ENCODE data around the gene GPANK1. TPM values are rescaled to one million over a fixed set of nuclear protein-coding genes. Genes with fewer than 3 reads are reported as not detected.
"Not testable (repeated sequence)": the region's sequence is repeated elsewhere in the genome, so short reads cannot be mapped to it uniquely, and the experiment has no call there.

The GPANK1 gene
- total RNA-seq, 4 donors from 2014 or later: 17.3 to 29.8 (median 24.5) TPM

GRCh38 chr6:31711233-31711632 is 46.4 kb upstream of the GPANK1 start:
- no peak overlapping the region for H3K4me3 ChIP-seq
- H3K36me3 ChIP-seq: no peaks in the 10 kb centered on the region
- H3K27me3 ChIP-seq: no peaks in the 10 kb centered on the region
- no peaks in the 10 kb centered on the region for H3K4me1 ChIP-seq
- intact Hi-C loops (cut with DNase I; ENCODE audit: low total_unique reads): no loop called here
- in situ Hi-C loops (cut with MboI; ENCODE audit: low sequenced_read_pairs in 4 of 4): no loop called here
- no peak for DNase-seq
- H3K9me3 ChIP-seq: no peaks in the 10 kb centered on the region
- ATAC-seq: no peak
- no peak overlapping the region for H3K27ac ChIP-seq
- TF ChIP-seq POLR2A (IDR thresholded peaks at IDR 0.05): no peak
- no peak for TF ChIP-seq CTCF (IDR thresholded peaks at IDR 0.05 in 4 of 5, conservative IDR thresholded peaks at IDR 0.05 in 1 of 5)

- intact Hi-C loops (cut with DNase I; ENCODE audit: low total_unique reads): no loop called here
- in situ Hi-C loops (cut with MboI; ENCODE audit: low sequenced_read_pairs in 4 of 4): no loop called here
Measured at GRCh38 chr6:31710523-31711219, 45.9 kb upstream of the GPANK1 start.

GRCh38 chr6:31709157-31709556 is 44.4 kb upstream of the GPANK1 start:
- H3K4me1 ChIP-seq; intact Hi-C loops (cut with DNase I; ENCODE audit: low total_unique reads); H3K4me3 ChIP-seq; H3K27ac ChIP-seq; H3K9me3 ChIP-seq; DNase-seq; H3K36me3 ChIP-seq; in situ Hi-C loops (cut with MboI; ENCODE audit: low sequenced_read_pairs in 4 of 4); H3K27me3 ChIP-seq; ATAC-seq: not testable (repeated sequence)

More at GRCh38 chr6:31710523-31711219, 45.9 kb upstream of the GPANK1 start:
- Histone ChIP-seq H3K27ac (no peak overlapping the region), H3K4me1 (no peaks in the 10 kb centered on the region), H3K4me3 (no peak overlapping the region), H3K9me3 (no peaks in the 10 kb centered on the region), H3K27me3 (no peaks in the 10 kb centered on the region), H3K36me3 (no peaks in the 10 kb centered on the region)
- ATAC-seq (no peak), DNase-seq (no peak)
- TF ChIP-seq CTCF (IDR thresholded peaks at IDR 0.05 in 4 of 5, conservative IDR thresholded peaks at IDR 0.05 in 1 of 5): no peak
- TF ChIP-seq POLR2A (IDR thresholded peaks at IDR 0.05): no peak

GRCh38 chr6:31708224-31708623 is 43.4 kb upstream of the GPANK1 start:
- intact Hi-C loops (cut with DNase I; ENCODE audit: low total_unique reads): no loop called here
- H3K36me3 ChIP-seq: no peaks in the 10 kb centered on the region
- ATAC-seq (no peak), DNase-seq (no peak)
- in situ Hi-C loops (cut with MboI; ENCODE audit: low sequenced_read_pairs in 4 of 4): no loop called here
- TF ChIP-seq CTCF (IDR thresholded peaks at IDR 0.05 in 4 of 5, conservative IDR thresholded peaks at IDR 0.05 in 1 of 5) (no peak), POLR2A (IDR thresholded peaks at IDR 0.05) (no peak)
- peaks cover 3% of the 10 kb centered on the region in 2 donors for H3K4me1 ChIP-seq
- H3K4me3 ChIP-seq: no peak overlapping the region
- no peaks in the 10 kb centered on the region for H3K9me3 ChIP-seq
- no peak overlapping the region for H3K27ac ChIP-seq
- H3K27me3 ChIP-seq: no peaks in the 10 kb centered on the region

- in situ Hi-C loops (cut with MboI; ENCODE audit: low sequenced_read_pairs in 4 of 4): no loop called here
- Histone ChIP-seq H3K9me3 (no peaks in the 10 kb centered on the region), H3K27ac (no peak overlapping the region), H3K36me3 (no peaks in the 10 kb centered on the region), H3K4me3 (no peak overlapping the region), H3K4me1 (peaks cover 3% of the 10 kb centered on the region in 2 donors), H3K27me3 (no peaks in the 10 kb centered on the region)
- intact Hi-C loops (cut with DNase I; ENCODE audit: low total_unique reads): no loop called here
- DNase-seq (no peak), ATAC-seq (no peak)
- TF ChIP-seq CTCF (IDR thresholded peaks at IDR 0.05 in 4 of 5, conservative IDR thresholded peaks at IDR 0.05 in 1 of 5) (no peak), POLR2A (IDR thresholded peaks at IDR 0.05) (no peak)
Measured at GRCh38 chr6:31707701-31708100, 42.9 kb upstream of the GPANK1 start.
